H9 (cell line): ENCODE measurements around the gene ST14. TPM values are rescaled to one million over a fixed set of nuclear protein-coding genes. Genes with fewer than 3 reads are reported as not detected.

ENCODE experiments used
- DNase-seq: peaks from one replicate; pipeline ENCODE4 v3.0.0-alpha.2; 2017
- H2AFZ ChIP-seq: one replicate; pipeline ENCODE4 v1.6.1; 2013; ENCODE audit warnings: mild to moderate bottlenecking, low read length, control low read depth, moderate library complexity
- H2AK5ac ChIP-seq: 2 replicates; pipeline ENCODE4 v1.6.1; 2013; ENCODE audit warnings: low read length, control low read depth, mixed read lengths; ENCODE audit not compliant: insufficient read length
- H2BK120ac ChIP-seq: one replicate; pipeline ENCODE4 v1.6.1; 2013; ENCODE audit warnings: low read depth, mild to moderate bottlenecking, low read length, control low read depth, inconsistent platforms; ENCODE audit not compliant: poor library complexity, severe bottlenecking
- H2BK12ac ChIP-seq: 2 replicates; pipeline ENCODE4 v1.6.1; 2013; ENCODE audit warnings: low read length, control low read depth, mixed read lengths, low read depth; ENCODE audit not compliant: insufficient read length
- H2BK15ac ChIP-seq: 2 replicates; pipeline ENCODE4 v1.6.1; 2013; ENCODE audit warnings: low read depth, low read length, control low read depth
- H2BK20ac ChIP-seq: one replicate; pipeline ENCODE4 v1.6.1; 2013; ENCODE audit warnings: low read depth, mild to moderate bottlenecking, low read length, control low read depth, inconsistent platforms; ENCODE audit not compliant: poor library complexity, severe bottlenecking
- H2BK5ac ChIP-seq: 2 replicates; pipeline ENCODE4 v1.6.1; 2013; ENCODE audit warnings: low read length, control low read depth, mixed read lengths; ENCODE audit not compliant: insufficient read length
- H3K14ac ChIP-seq: 2 replicates; pipeline ENCODE4 v1.6.1; 2013; ENCODE audit warnings: low read length, control low read depth; ENCODE audit not compliant: insufficient read depth
- H3K18ac ChIP-seq: 2 replicates; pipeline ENCODE4 v1.6.1; 2013; ENCODE audit warnings: low read depth, mild to moderate bottlenecking, mixed read lengths, low read length, control low read depth; ENCODE audit not compliant: insufficient read length
- H3K23ac ChIP-seq: 2 replicates; pipeline ENCODE4 v1.6.1; 2013; ENCODE audit warnings: low read length, control low read depth, mixed read lengths, low read depth; ENCODE audit not compliant: insufficient read length
- H3K23me2 ChIP-seq: 2 replicates; pipeline ENCODE4 v1.6.1; 2013; ENCODE audit warnings: low read depth, mild to moderate bottlenecking, mixed read lengths, low read length, control low read depth; ENCODE audit not compliant: insufficient read length, poor library complexity, severe bottlenecking
- H3K27ac ChIP-seq: 2 replicates; pipeline ENCODE4 v1.5.1; 2013; ENCODE audit warnings: low read length, control low read depth, mixed read lengths, low read depth; ENCODE audit not compliant: insufficient read length
- H3K27me3 ChIP-seq: 2 replicates; pipeline ENCODE4 v1.6.1; 2013; ENCODE audit warnings: low read length, control low read depth, inconsistent platforms; ENCODE audit not compliant: insufficient read depth
- H3K4ac ChIP-seq: 2 replicates; pipeline ENCODE4 v1.6.1; 2013; ENCODE audit warnings: low read depth, mild to moderate bottlenecking, control low read depth, inconsistent platforms, low read length, moderate library complexity
- H3K4me1 ChIP-seq: 2 replicates; pipeline ENCODE4 v1.6.1; 2013; ENCODE audit warnings: low read length, control low read depth, inconsistent platforms; ENCODE audit not compliant: insufficient read depth
- H3K4me2 ChIP-seq: 2 replicates; pipeline ENCODE4 v1.6.1; 2013; ENCODE audit warnings: low read length, control low read depth, mixed read lengths; ENCODE audit not compliant: insufficient read length, insufficient read depth
- H3K56ac ChIP-seq: 2 replicates; pipeline ENCODE4 v1.6.1; 2013; ENCODE audit warnings: low read depth, mild to moderate bottlenecking, mixed read lengths, low read length, control low read depth; ENCODE audit not compliant: insufficient read length
- H3K79me1 ChIP-seq: 2 replicates; pipeline ENCODE4 v1.6.1; 2013; ENCODE audit warnings: low read depth, mild to moderate bottlenecking, moderate library complexity, low read length, control low read depth, inconsistent platforms; ENCODE audit not compliant: insufficient read depth, poor library complexity, severe bottlenecking
- H3K79me2 ChIP-seq: 2 replicates; pipeline ENCODE4 v1.6.1; 2013; ENCODE audit warnings: low read length, control low read depth, inconsistent platforms; ENCODE audit not compliant: insufficient read depth
- H3K9ac ChIP-seq: 2 replicates; pipeline ENCODE4 v1.6.1; 2013; ENCODE audit warnings: low read length, control low read depth, mixed read lengths; ENCODE audit not compliant: insufficient read length; ENCODE audit errors: extremely low read depth
- H3K9me3 ChIP-seq: one replicate; pipeline ENCODE4 v1.6.1; 2013; ENCODE audit warnings: low read depth, low read length, inconsistent platforms; ENCODE audit not compliant: control insufficient read depth
- H3T11ph ChIP-seq: one replicate; pipeline ENCODE4 v1.6.1; 2013; ENCODE audit warnings: mild to moderate bottlenecking, low read length, control low read depth, inconsistent platforms
- H4K20me1 ChIP-seq: one replicate; pipeline ENCODE4 v1.6.1; 2013; ENCODE audit not compliant: control insufficient read depth, insufficient read length, insufficient read depth
- H4K5ac ChIP-seq: 2 replicates; pipeline ENCODE4 v1.6.1; 2013; ENCODE audit warnings: low read depth, mild to moderate bottlenecking, mixed read lengths, low read length, control low read depth; ENCODE audit not compliant: insufficient read length
- H4K8ac ChIP-seq: replicated peaks from 2 replicates; pipeline ENCODE4 v1.6.1; 2013; ENCODE audit warnings: low read length, control low read depth, mixed read lengths, low read depth; ENCODE audit not compliant: insufficient read length
- H4K91ac ChIP-seq: 2 replicates; pipeline ENCODE4 v1.6.1; 2013; ENCODE audit warnings: low read depth, mild to moderate bottlenecking, moderate library complexity, mixed read lengths, low read length, control low read depth; ENCODE audit not compliant: insufficient read length
- H3K27ac Mint-ChIP-seq, 3 experiments: 2 replicates in 2 of 3; 3 replicates in 1 of 3; pipeline ENCODE4 v1.8.0; 2020 to 2021; ENCODE audit warnings: mixed read lengths in 3 of 3, mild to moderate bottlenecking in 1 of 3, moderate library complexity in 1 of 3
- H3K27me3 Mint-ChIP-seq: 2 replicates; pipeline ENCODE4 v1.8.0; 2021; ENCODE audit warnings: low read depth, mild to moderate bottlenecking, moderate library complexity, mixed read lengths
- H3K36me3 Mint-ChIP-seq, 3 experiments: 2 replicates in 2 of 3; 3 replicates in 1 of 3; pipeline ENCODE4 v1.8.0; 2020 to 2021; ENCODE audit warnings: low read depth in 3 of 3, mixed read lengths in 3 of 3; ENCODE audit not compliant: insufficient read depth in 1 of 3
- H3K4me1 Mint-ChIP-seq, 2 experiments: 2 replicates each; pipeline ENCODE4 v1.8.0; 2020; ENCODE audit warnings: mixed read lengths in 2 of 2
- H3K4me3 Mint-ChIP-seq, 2 experiments: 2 replicates in 1 of 2; 3 replicates in 1 of 2; pipeline ENCODE4 v1.8.0; 2020 to 2021; ENCODE audit warnings: mild to moderate bottlenecking in 2 of 2, mixed read lengths in 2 of 2, moderate library complexity in 1 of 2
- H3K9me3 Mint-ChIP-seq, 2 experiments: 2 replicates in 1 of 2; 3 replicates in 1 of 2; pipeline ENCODE4 v1.8.0; 2020; ENCODE audit warnings: mild to moderate bottlenecking in 2 of 2, mixed read lengths in 2 of 2, moderate library complexity in 1 of 2
- total RNA-seq: library from RNA; stranded (reverse); gene quantifications from 2 replicates; pipeline ENCODE4 v1.2.1, GENCODE V29; 2021
- TF ChIP-seq, protein P1 (sequence below): fragments of 200-600 bp; sonication (generic); conservative IDR thresholded peaks from 3 replicates; pipeline ENCODE4 v1.8.0; 2021; ENCODE audit warnings: antibody characterized with exemption, mild to moderate bottlenecking

Gene ST14
- total RNA-seq, 1 experiment from 2014 or later: 22.4 TPM

GRCh38 chr11:130234315-130234714, 74.7 kb downstream of the ST14 start:
- no peak overlapping the region for H3K27ac ChIP-seq
- no peaks in the 10 kb centered on the region for H3K4me1 ChIP-seq
- H3K23ac ChIP-seq: no peak overlapping the region
- no peak overlapping the region for H3K4me3 Mint-ChIP-seq
- H3K4me1 Mint-ChIP-seq: peaks cover 1% of the 10 kb centered on the region in 2 experiments; a peak in 2 of 4 replicates
- no peak overlapping the region for H3K14ac ChIP-seq
- no peaks in the 10 kb centered on the region for H3K27me3 Mint-ChIP-seq
- H3K36me3 Mint-ChIP-seq: peaks cover 11 to 45% (median 35%) of the 10 kb centered on the region in 3 experiments; a peak in 6 of 7 replicates
- H4K8ac ChIP-seq: no peak overlapping the region
- no peaks in the 10 kb centered on the region for H3K27me3 ChIP-seq
- no peak for DNase-seq
- no peaks in the 10 kb centered on the region for H3K23me2 ChIP-seq
- TF ChIP-seq, protein P1, sequence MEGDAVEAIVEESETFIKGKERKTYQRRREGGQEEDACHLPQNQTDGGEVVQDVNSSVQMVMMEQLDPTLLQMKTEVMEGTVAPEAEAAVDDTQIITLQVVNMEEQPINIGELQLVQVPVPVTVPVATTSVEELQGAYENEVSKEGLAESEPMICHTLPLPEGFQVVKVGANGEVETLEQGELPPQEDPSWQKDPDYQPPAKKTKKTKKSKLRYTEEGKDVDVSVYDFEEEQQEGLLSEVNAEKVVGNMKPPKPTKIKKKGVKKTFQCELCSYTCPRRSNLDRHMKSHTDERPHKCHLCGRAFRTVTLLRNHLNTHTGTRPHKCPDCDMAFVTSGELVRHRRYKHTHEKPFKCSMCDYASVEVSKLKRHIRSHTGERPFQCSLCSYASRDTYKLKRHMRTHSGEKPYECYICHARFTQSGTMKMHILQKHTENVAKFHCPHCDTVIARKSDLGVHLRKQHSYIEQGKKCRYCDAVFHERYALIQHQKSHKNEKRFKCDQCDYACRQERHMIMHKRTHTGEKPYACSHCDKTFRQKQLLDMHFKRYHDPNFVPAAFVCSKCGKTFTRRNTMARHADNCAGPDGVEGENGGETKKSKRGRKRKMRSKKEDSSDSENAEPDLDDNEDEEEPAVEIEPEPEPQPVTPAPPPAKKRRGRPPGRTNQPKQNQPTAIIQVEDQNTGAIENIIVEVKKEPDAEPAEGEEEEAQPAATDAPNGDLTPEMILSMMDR: no peak
- no peak overlapping the region for H4K5ac ChIP-seq
- H3K4ac ChIP-seq: no peak overlapping the region
- H2AFZ ChIP-seq: no peak overlapping the region
- peaks cover 2% of the 10 kb centered on the region for H3K79me1 ChIP-seq
- no peak overlapping the region for H3T11ph ChIP-seq
- H2BK5ac ChIP-seq: no peak overlapping the region
- no peaks in the 10 kb centered on the region for H3K9me3 ChIP-seq
- no peak overlapping the region for H4K91ac ChIP-seq
- H4K20me1 ChIP-seq: no peaks in the 10 kb centered on the region
- no peak overlapping the region for H2BK120ac ChIP-seq
- H3K9me3 Mint-ChIP-seq: no peaks in the 10 kb centered on the region
- no peak overlapping the region for H3K9ac ChIP-seq
- peak overlapping the region in 1 of 3 experiments; percentile 61; a peak in 1 of 7 replicates for H3K27ac Mint-ChIP-seq
- no peak overlapping the region for H3K56ac ChIP-seq
- H2AK5ac ChIP-seq: no peak overlapping the region
- H2BK20ac ChIP-seq: no peak overlapping the region
- no peak overlapping the region for H3K18ac ChIP-seq
- H2BK15ac ChIP-seq: no peak overlapping the region
- H2BK12ac ChIP-seq: no peak overlapping the region
- no peaks in the 10 kb centered on the region for H3K79me2 ChIP-seq
- no peak overlapping the region for H3K4me2 ChIP-seq
